ENCODE results near the gene CATSPERB.

- TF ChIP-seq, protein P1, sequence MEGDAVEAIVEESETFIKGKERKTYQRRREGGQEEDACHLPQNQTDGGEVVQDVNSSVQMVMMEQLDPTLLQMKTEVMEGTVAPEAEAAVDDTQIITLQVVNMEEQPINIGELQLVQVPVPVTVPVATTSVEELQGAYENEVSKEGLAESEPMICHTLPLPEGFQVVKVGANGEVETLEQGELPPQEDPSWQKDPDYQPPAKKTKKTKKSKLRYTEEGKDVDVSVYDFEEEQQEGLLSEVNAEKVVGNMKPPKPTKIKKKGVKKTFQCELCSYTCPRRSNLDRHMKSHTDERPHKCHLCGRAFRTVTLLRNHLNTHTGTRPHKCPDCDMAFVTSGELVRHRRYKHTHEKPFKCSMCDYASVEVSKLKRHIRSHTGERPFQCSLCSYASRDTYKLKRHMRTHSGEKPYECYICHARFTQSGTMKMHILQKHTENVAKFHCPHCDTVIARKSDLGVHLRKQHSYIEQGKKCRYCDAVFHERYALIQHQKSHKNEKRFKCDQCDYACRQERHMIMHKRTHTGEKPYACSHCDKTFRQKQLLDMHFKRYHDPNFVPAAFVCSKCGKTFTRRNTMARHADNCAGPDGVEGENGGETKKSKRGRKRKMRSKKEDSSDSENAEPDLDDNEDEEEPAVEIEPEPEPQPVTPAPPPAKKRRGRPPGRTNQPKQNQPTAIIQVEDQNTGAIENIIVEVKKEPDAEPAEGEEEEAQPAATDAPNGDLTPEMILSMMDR (IDR thresholded peaks at IDR 0.05) = no peak
- TF ChIP-seq POLR2A (IDR thresholded peaks at IDR 0.05) = no peak
Measured at GRCh38 chr14:91570021-91570420, 161.9 kb downstream of the CATSPERB start.

Measured in heart left ventricle (tissue), 13 donors.